ENCODE data around the gene HAUS8. TPM values are rescaled to one million over a fixed set of nuclear protein-coding genes. Genes with fewer than 3 reads are reported as not detected.

The HAUS8 gene
- total RNA-seq = 10 to 100 TPM in 5 of 7 donors, 1 to 10 TPM in 2; 7.7 to 15.3 (median 13.2) TPM
- polyA plus RNA-seq = 10 to 100 TPM; 20.5 to 24.5 (median 22.6) TPM
- long read RNA-seq, donor 1, transcript HAUS8-206 (2 exons, 675 nt) = major isoform, 9 of 18 reads
- long read RNA-seq, donor 1, transcript HAUS8-201 (11 exons, 1,568 nt) = minor isoform, 7 of 18 reads
- long read RNA-seq, donor 1, partial matches to known transcripts = 0 of 18 reads
- long read RNA-seq, donor 1, other reads (novel, unspliced or antisense) = 0 of 18 reads
- long read RNA-seq, donor 2, partial matches to known transcripts = 0 of 7 reads
- long read RNA-seq, donor 2, other reads (novel, unspliced or antisense) = 0 of 7 reads

DNA sequence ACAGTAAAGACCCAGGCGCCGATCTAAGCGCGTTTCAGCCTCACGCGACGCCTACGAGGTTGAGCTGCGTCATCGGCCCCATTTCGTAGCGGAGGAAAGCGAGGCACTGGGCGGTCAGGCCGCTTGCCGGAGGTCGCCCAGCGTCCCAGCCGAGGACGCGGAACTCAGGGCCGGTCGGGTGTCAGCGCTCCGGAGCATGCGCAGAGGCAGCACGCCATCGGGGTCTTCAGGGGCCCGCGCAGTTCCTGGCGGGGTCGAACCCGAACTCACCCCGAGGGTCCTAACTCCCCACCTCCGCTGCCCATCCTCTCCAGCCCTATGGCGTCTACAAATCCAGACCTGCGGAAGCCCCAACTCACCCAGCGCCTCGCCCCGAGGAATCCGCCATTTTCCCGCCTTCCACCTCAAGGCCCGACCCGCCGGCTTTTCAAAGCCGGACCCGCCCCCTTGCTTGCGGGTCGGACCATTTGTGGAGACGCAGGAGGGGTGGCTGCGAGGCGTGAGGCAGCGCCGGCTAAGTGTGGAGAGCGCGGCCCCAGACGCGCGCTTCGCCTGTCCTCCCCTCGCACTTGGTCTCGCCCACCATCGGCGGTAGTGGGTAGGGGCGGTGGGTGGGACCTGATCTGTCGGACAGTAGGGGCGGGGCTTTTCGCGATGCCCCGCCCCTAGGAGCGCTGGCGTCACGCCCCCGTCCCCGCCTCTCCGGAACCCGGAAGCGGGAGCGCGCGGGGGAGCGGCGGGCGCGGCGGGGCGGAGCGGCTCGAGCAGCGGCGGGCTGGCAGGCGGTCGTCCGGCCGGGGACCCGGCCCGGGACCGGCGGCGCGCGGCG is at the start of gene HAUS8, which contains the start of gene MYO9B:
HAUS8 (minus strand) TSS at position 418 of the 829 bp plus-strand sequence; CDS start at position 388, 30 bp downstream.
MYO9B (plus strand) TSS at position 743 of the 829 bp plus-strand sequence. CDS start 25,941 bp downstream, outside the sequence.
- TF ChIP-seq POLR2AphosphoS5 (IDR thresholded peaks at IDR 0.05) (peak; percentile 85 to 94 (median 90)), CTCF (IDR thresholded peaks at IDR 0.05 in 8 of 11, conservative IDR thresholded peaks at IDR 0.05 in 3 of 11) (peak in 2 of 11 experiments; percentile 17 to 18), POLR2A (IDR thresholded peaks at IDR 0.05) (peak in 2 of 3 donors; percentile 47 to 61)
- peaks cover 0 to 44% (median 10%) of the 10 kb centered on the region in 6 donors for H3K36me3 ChIP-seq
- H3K4me3 ChIP-seq = peak within 1 kb of the TSS; percentile 59 to 96 (median 90)
- intact Hi-C loops (cut with DNase I; ENCODE audit: low total_unique reads) = loop anchor here (5.0 kb wide), 1 partner anchor 52 kb away; no protein-coding TSS in a partner anchor
- H3K4me1 ChIP-seq = peaks cover 39 to 73% (median 57%) of the 10 kb centered on the region in 6 donors
- 0% methylated on average over 27 to 103 of the region's 103 CpGs for whole genome bisulfite sequencing, 5 donors
- peak; percentile 100 for DNase-seq
- H3K27ac ChIP-seq = peak within 1 kb of the TSS; percentile 81 to 97 (median 90)
- no peaks in the 10 kb centered on the region for H3K9me3 ChIP-seq
- no peaks in the 10 kb centered on the region for H3K27me3 ChIP-seq (replicated peaks in 1 of 7)

GRCh38 chr19:17124025-17124424 is 48.8 kb upstream of the HAUS8 start:
- 91 to 100% (median 100%) methylated on average over 1 of the region's 1 CpG for WGBS, 5 donors
- Histone ChIP-seq H3K36me3 (peaks cover 0 to 70% (median 11%) of the 10 kb centered on the region in 6 donors), H3K4me1 (peaks cover 31 to 100% (median 64%) of the 10 kb centered on the region in 6 donors), H3K4me3 (peak overlapping the region in 1 of 8 donors; percentile 5), H3K27ac (peak overlapping the region in 7 of 8 donors; percentile 90 to 93 (median 91)), H3K27me3 (replicated peaks in 1 of 7) (no peaks in the 10 kb centered on the region), H3K9me3 (peaks cover 0 to 6% (median 0%) of the 10 kb centered on the region in 8 donors)
- TF ChIP-seq CTCF (IDR thresholded peaks at IDR 0.05 in 8 of 11, conservative IDR thresholded peaks at IDR 0.05 in 3 of 11) (no peak), POLR2AphosphoS5 (IDR thresholded peaks at IDR 0.05) (no peak), POLR2A (IDR thresholded peaks at IDR 0.05) (no peak)
- intact Hi-C loops (cut with DNase I; ENCODE audit: low total_unique reads) = no loop called here
- DNase-seq = no peak

DNA sequence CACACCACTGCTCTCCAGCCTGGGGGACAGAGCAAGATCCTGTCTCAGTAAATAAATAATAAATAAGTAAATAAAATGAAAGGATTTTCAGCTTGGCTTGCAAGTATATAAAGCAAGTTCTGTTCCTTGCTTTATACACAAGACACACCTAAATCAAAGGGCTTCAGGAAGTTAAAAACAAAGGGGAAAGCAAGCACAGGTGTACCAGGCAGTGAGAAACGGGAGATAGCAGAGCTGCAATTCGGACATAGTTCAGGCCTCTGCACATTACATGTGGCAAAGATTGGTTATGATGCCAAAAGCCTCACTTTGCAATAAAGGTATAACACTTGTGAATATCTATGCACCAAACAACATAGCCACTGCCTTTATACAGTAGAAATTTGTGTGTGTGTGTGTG is 47.8 kb upstream of the HAUS8 start:
- no peak for TF ChIP-seq POLR2A (IDR thresholded peaks at IDR 0.05)
- TF ChIP-seq POLR2AphosphoS5 (IDR thresholded peaks at IDR 0.05) = no peak
- TF ChIP-seq CTCF (IDR thresholded peaks at IDR 0.05 in 8 of 11, conservative IDR thresholded peaks at IDR 0.05 in 3 of 11) = no peak
- Histone ChIP-seq H3K4me3 (no peak overlapping the region), H3K9me3 (peaks cover 0 to 6% (median 0%) of the 10 kb centered on the region in 8 donors), H3K4me1 (peaks cover 26 to 100% (median 57%) of the 10 kb centered on the region in 6 donors), H3K36me3 (peaks cover 0 to 68% (median 17%) of the 10 kb centered on the region in 6 donors), H3K27me3 (replicated peaks in 1 of 7) (no peaks in the 10 kb centered on the region), H3K27ac (peak overlapping the region in 2 of 8 donors; percentile 91 to 92)
- DNase-seq = no peak
- intact Hi-C loops (cut with DNase I; ENCODE audit: low total_unique reads) = no loop called here
- WGBS, 5 donors = 93 to 100% (median 98%) methylated on average over 2 of the region's 2 CpGs
